Mesothelial cell of epicardium (in vitro differentiated cells): Measurements from ENCODE around the gene MEGF11. TPM values are rescaled to one million over a fixed set of nuclear protein-coding genes. Genes with fewer than 3 reads are reported as not detected.

Source experiments
- DNase-seq, 2 experiments: peaks; one replicate each; pipeline ENCODE4 v3.0.0; 2021; ENCODE audit warnings: low spot score in 2 of 2; ENCODE audit not compliant: unreplicated experiment in 2 of 2
- H3K27ac Mint-ChIP-seq: 2 replicates; pipeline ENCODE4 v1.8.0; 2021; ENCODE audit warnings: mixed read lengths
- H3K27me3 Mint-ChIP-seq: 2 replicates; pipeline ENCODE4 v1.8.0; 2021; ENCODE audit warnings: low read depth, mixed read lengths
- H3K36me3 Mint-ChIP-seq: 2 replicates; pipeline ENCODE4 v1.8.0; 2021; ENCODE audit warnings: mixed read lengths
- H3K4me1 Mint-ChIP-seq: 2 replicates; pipeline ENCODE4 v1.8.0; 2021; ENCODE audit warnings: mixed read lengths
- H3K4me3 Mint-ChIP-seq: 2 replicates; pipeline ENCODE4 v1.8.0; 2021; ENCODE audit warnings: mild to moderate bottlenecking, moderate library complexity, mixed read lengths
- H3K9me3 Mint-ChIP-seq: 2 replicates; pipeline ENCODE4 v1.8.0; 2021; ENCODE audit warnings: mixed read lengths
- CTCF ChIP-seq: fragments of 200-600 bp; sonication (generic); IDR thresholded peaks from one replicate; pipeline ENCODE4 v1.5.0; 2021; ENCODE audit warnings: antibody characterized with exemption; ENCODE audit not compliant: unreplicated experiment
- total RNA-seq: library from RNA; stranded (reverse); gene quantifications from 3 replicates; pipeline ENCODE4 v1.2.1, GENCODE V29; 2021

Gene MEGF11
- total RNA-seq, 1 donor from 2014 or later = 3.7 TPM

- H3K9me3 Mint-ChIP-seq = no peaks in the 10 kb centered on the region
- H3K27ac Mint-ChIP-seq = no peak overlapping the region
- no peak for DNase-seq
- TF ChIP-seq CTCF = no peak
- no peak overlapping the region for H3K4me3 Mint-ChIP-seq
- H3K4me1 Mint-ChIP-seq = peaks cover 27% of the 10 kb centered on the region
- H3K36me3 Mint-ChIP-seq = peaks cover 11% of the 10 kb centered on the region
- no peaks in the 10 kb centered on the region for H3K27me3 Mint-ChIP-seq
These were observed 345.9 kb downstream of the MEGF11 start for GRCh38 chr15:65907661-65908060.

- DNase-seq = no peak
- Mint-ChIP-seq H3K36me3 (peaks cover 11% of the 10 kb centered on the region), H3K27me3 (no peaks in the 10 kb centered on the region), H3K4me1 (peaks cover 35% of the 10 kb centered on the region), H3K27ac (peak overlapping the region; percentile 83), H3K9me3 (no peaks in the 10 kb centered on the region), H3K4me3 (peak overlapping the region; percentile 4)
- TF ChIP-seq CTCF = no peak
These were observed 347.2 kb downstream of the MEGF11 start for GRCh38 chr15:65906396-65906795.

- no peaks in the 10 kb centered on the region for H3K27me3 Mint-ChIP-seq
- H3K36me3 Mint-ChIP-seq = peaks cover 14% of the 10 kb centered on the region
- no peak for DNase-seq
- no peak overlapping the region for H3K4me3 Mint-ChIP-seq
- TF ChIP-seq CTCF = no peak
- H3K27ac Mint-ChIP-seq = no peak overlapping the region
- peaks cover 35% of the 10 kb centered on the region for H3K4me1 Mint-ChIP-seq
- no peaks in the 10 kb centered on the region for H3K9me3 Mint-ChIP-seq
These were observed 349.2 kb downstream of the MEGF11 start for GRCh38 chr15:65904301-65904700.

- H3K4me3 Mint-ChIP-seq = no peak overlapping the region
- H3K9me3 Mint-ChIP-seq = no peaks in the 10 kb centered on the region
- DNase-seq = no peak
- H3K4me1 Mint-ChIP-seq = peaks cover 35% of the 10 kb centered on the region
- H3K36me3 Mint-ChIP-seq = peaks cover 18% of the 10 kb centered on the region
- no peaks in the 10 kb centered on the region for H3K27me3 Mint-ChIP-seq
- peak overlapping the region; percentile 54 for H3K27ac Mint-ChIP-seq
- no peak for TF ChIP-seq CTCF
These were observed 350.1 kb downstream of the MEGF11 start for GRCh38 chr15:65903296-65904073.

GRCh38 chr15:65902373-65902772, 351.2 kb downstream of the MEGF11 start:
- H3K9me3 Mint-ChIP-seq = no peaks in the 10 kb centered on the region
- H3K36me3 Mint-ChIP-seq = peaks cover 22% of the 10 kb centered on the region
- TF ChIP-seq CTCF = no peak
- no peaks in the 10 kb centered on the region for H3K27me3 Mint-ChIP-seq
- peaks cover 35% of the 10 kb centered on the region for H3K4me1 Mint-ChIP-seq
- no peak for DNase-seq
- peak overlapping the region; percentile 4 for H3K27ac Mint-ChIP-seq
- no peak overlapping the region for H3K4me3 Mint-ChIP-seq
